Thyroid gland (tissue), 4 donors: ENCODE data around the gene PRAME. TPM values are rescaled to one million over a fixed set of nuclear protein-coding genes. Genes with fewer than 3 reads are reported as not detected.

ENCODE experiments used
- DNase-seq, 2 donors: peaks; one replicate each; pipeline ENCODE4 v3.0.0-alpha.2; 2019
- H3K27ac ChIP-seq, 3 donors: fragments of 200-600 bp; sonication (generic); 1 replicate in 2 of 3; 2 replicates in 1 of 3; pipeline ENCODE4 v1.5.1; 2016 to 2019; ENCODE audit warnings: mild to moderate bottlenecking in 1 of 3, moderate library complexity in 1 of 3
- H3K27me3 ChIP-seq: fragments of 200-600 bp; sonication (generic); one replicate; pipeline ENCODE4 v1.5.1; 2019
- H3K36me3 ChIP-seq, 2 donors: fragments of 200-600 bp; sonication (generic); one replicate each; pipeline ENCODE4 v1.5.1; 2016 to 2019
- H3K4me1 ChIP-seq, 2 donors: fragments of 200-600 bp; sonication (generic); one replicate each; pipeline ENCODE4 v1.5.1; 2017 to 2019
- H3K4me3 ChIP-seq, 3 donors: fragments of 200-600 bp; sonication (generic); replicated peaks in 1 of 3; 1 replicate in 2 of 3; 2 replicates in 1 of 3; pipeline ENCODE4 v1.5.1; 2016; ENCODE audit warnings: mild to moderate bottlenecking in 1 of 3
- H3K9me3 ChIP-seq: fragments of 200-600 bp; sonication (generic); one replicate; pipeline ENCODE4 v1.5.1; 2017
- CTCF ChIP-seq, 6 experiments: fragments of 200-600 bp in 3 of 6; fragments of 450-650 bp in 3 of 6; sonication (generic) in 3 of 6; IDR thresholded peaks; one replicate each; pipeline ENCODE4 v1.5.1; 2016 to 2019; ENCODE audit warnings: antibody characterized with exemption in 6 of 6, mild to moderate bottlenecking in 2 of 6, inconsistent platforms in 1 of 6, moderate library complexity in 1 of 6
- POLR2A ChIP-seq, 2 donors: fragments of 450-650 bp; IDR thresholded peaks; one replicate each; pipeline ENCODE4 v1.6.1; 2017; ENCODE audit warnings: antibody characterized with exemption in 2 of 2, mild to moderate bottlenecking in 2 of 2, moderate library complexity in 1 of 2
- WGBS, 2 donors: methylation state at CpG; one replicate each; pipeline ENCODE4 v1.1.5; 2017; 5-methylcytosine and 5-hydroxymethylcytosine counted together
- intact Hi-C: fragments of 100-400 bp; cut with DNase I; formaldehyde crosslinking; loops from one replicate; pipeline ENCODE4 v1.15.1; 2023
- total RNA-seq, 4 donors: library from RNA; depleted of rRNA; stranded (reverse); fragments of >200 nt; gene quantifications; one replicate each; pipeline ENCODE4 v1.2.3, GENCODE V29; 2016

Gene PRAME
- total RNA-seq, 4 donors from 2014 or later = 0.45 to 0.67 TPM; not detected in 2

- Histone ChIP-seq H3K36me3 (no peaks in the 10 kb centered on the region), H3K4me1 (no peaks in the 10 kb centered on the region), H3K9me3 (no peaks in the 10 kb centered on the region), H3K27me3 (no peaks in the 10 kb centered on the region), H3K4me3 (no peak overlapping the region), H3K27ac (no peak overlapping the region)
- intact Hi-C loops = no loop called here
- DNase-seq = no peak
- WGBS, 2 donors = 88 to 94% methylated on average over 3 to 7 of the region's 7 CpGs
- no peak for TF ChIP-seq CTCF (IDR thresholded peaks at IDR 0.05)
- no peak for TF ChIP-seq POLR2A (IDR thresholded peaks at IDR 0.05)
Measured at GRCh38 chr22:22579869-22580604, 21.0 kb upstream of the PRAME start.

- TF ChIP-seq POLR2A (IDR thresholded peaks at IDR 0.05) (no peak), CTCF (IDR thresholded peaks at IDR 0.05) (no peak)
- Histone ChIP-seq H3K27me3 (no peaks in the 10 kb centered on the region), H3K36me3 (no peaks in the 10 kb centered on the region), H3K9me3 (no peaks in the 10 kb centered on the region), H3K4me1 (no peaks in the 10 kb centered on the region), H3K27ac (no peak overlapping the region), H3K4me3 (no peak overlapping the region)
- 78 to 85% methylated on average over 10 of the region's 10 CpGs for WGBS, 2 donors
- intact Hi-C loops = no loop called here
- no peak for DNase-seq
Measured at GRCh38 chr22:22578702-22579424, 19.8 kb upstream of the PRAME start.

GRCh38 chr22:22576989-22577427, 17.9 kb upstream of the PRAME start:
- intact Hi-C loops = no loop called here
- 76 to 80% methylated on average over 5 of the region's 5 CpGs for WGBS, 2 donors
- H3K27ac ChIP-seq = no peak overlapping the region
- no peak overlapping the region for H3K4me3 ChIP-seq
- H3K36me3 ChIP-seq = no peaks in the 10 kb centered on the region
- H3K9me3 ChIP-seq = no peaks in the 10 kb centered on the region
- TF ChIP-seq POLR2A (IDR thresholded peaks at IDR 0.05) (no peak), CTCF (IDR thresholded peaks at IDR 0.05) (no peak)
- H3K4me1 ChIP-seq = no peaks in the 10 kb centered on the region
- no peak for DNase-seq
- H3K27me3 ChIP-seq = no peaks in the 10 kb centered on the region

- H3K9me3 ChIP-seq = no peaks in the 10 kb centered on the region
- peak; percentile 40 to 57 for DNase-seq
- no peaks in the 10 kb centered on the region for H3K36me3 ChIP-seq
- no peaks in the 10 kb centered on the region for H3K4me1 ChIP-seq
- intact Hi-C loops = no loop called here
- no peak overlapping the region for H3K27ac ChIP-seq
- TF ChIP-seq CTCF (IDR thresholded peaks at IDR 0.05) = peak; percentile 32 to 72 (median 48)
- TF ChIP-seq POLR2A (IDR thresholded peaks at IDR 0.05) = no peak
- H3K4me3 ChIP-seq = no peak overlapping the region
- no peaks in the 10 kb centered on the region for H3K27me3 ChIP-seq
- 35 to 37% methylated on average over 8 of the region's 8 CpGs for WGBS, 2 donors
Measured at GRCh38 chr22:22576244-22576988, 17.4 kb upstream of the PRAME start.
